ENCODE results near the gene AMTN. TPM values are rescaled to one million over a fixed set of nuclear protein-coding genes. Genes with fewer than 3 reads are reported as not detected.

Gene AMTN
- total and polyA plus RNA-seq, 2 donors (not counting 1 experiment from before 2014, with no cell fraction given) = not detected

DNA sequence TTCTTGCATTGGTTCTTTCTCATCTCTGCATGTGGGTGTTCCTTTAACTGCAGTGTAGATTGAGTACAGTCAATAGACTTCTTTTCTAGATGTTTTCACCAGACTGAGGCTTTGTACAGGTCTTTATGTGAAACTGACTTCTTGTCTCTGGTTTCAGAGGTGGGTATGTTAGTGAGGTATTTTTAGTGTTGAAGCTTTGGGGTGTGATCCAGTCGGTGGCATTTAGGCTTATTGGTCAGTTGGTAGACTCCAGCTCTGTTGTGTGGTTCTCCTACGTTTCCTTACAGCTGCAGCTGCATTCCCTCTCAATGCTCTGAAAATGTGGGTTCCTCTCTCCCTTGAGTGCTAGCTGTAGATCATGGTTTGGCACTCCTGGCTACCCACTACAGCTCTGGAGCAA is 52.4 kb downstream of the AMTN start:
- H3K4me1 ChIP-seq (ENCODE audit: control insufficient read depth, extremely low read depth, insufficient read depth, low read length) = no peaks in the 10 kb centered on the region

DNA sequence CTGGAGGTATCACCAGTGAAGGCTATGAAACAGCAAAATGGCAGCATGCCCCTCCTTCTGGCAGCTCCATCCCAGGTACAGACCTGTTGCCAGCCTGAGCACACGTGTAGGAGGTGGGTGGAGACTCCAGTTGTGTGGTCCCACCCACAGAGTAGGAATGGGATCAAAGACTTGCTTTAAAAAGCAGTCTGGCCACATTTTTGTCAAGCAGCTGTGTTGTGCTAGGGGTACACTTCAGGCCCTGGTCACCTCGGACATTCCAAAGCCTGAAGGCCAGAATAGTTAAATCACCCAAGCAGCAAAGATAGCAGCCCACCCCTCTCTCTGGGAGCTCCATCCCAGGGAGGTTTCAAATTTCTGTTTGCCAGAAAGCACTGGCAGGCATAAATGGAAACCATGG is 53.4 kb downstream of the AMTN start:
- Histone ChIP-seq H2AFZ (ENCODE audit: low read length) (no peak overlapping the region), H3K9me3 (ENCODE audit: control insufficient read depth, insufficient read depth, low read depth, low read length) (no peaks in the 10 kb centered on the region), H4K20me1 (ENCODE audit: control insufficient read depth, extremely low read depth, insufficient read depth, low read length) (no peaks in the 10 kb centered on the region), H3K27ac (ENCODE audit: insufficient read depth, low read length) (no peak overlapping the region), H3K79me2 (ENCODE audit: control insufficient read depth, insufficient read depth, low read length) (no peaks in the 10 kb centered on the region), H3K9ac (ENCODE audit: insufficient read depth, low read length) (no peak overlapping the region), H3K36me3 (ENCODE audit: control insufficient read depth, insufficient read depth, low read length) (no peaks in the 10 kb centered on the region), H3K4me1 (ENCODE audit: control insufficient read depth, extremely low read depth, insufficient read depth, low read length) (no peaks in the 10 kb centered on the region), H3K27me3 (ENCODE audit: control insufficient read depth, insufficient read depth, low read length) (no peaks in the 10 kb centered on the region), H3K4me2 (ENCODE audit: extremely low read depth, insufficient read depth, low read length) (no peak overlapping the region), H3K4me3 (replicated peaks in 1 of 4; ENCODE audit: control extremely low read depth in 1 of 4, insufficient read depth in 1 of 4, low read depth in 3 of 4, low read length in 4 of 4) (no peak overlapping the region)
- TF ChIP-seq, protein P1, sequence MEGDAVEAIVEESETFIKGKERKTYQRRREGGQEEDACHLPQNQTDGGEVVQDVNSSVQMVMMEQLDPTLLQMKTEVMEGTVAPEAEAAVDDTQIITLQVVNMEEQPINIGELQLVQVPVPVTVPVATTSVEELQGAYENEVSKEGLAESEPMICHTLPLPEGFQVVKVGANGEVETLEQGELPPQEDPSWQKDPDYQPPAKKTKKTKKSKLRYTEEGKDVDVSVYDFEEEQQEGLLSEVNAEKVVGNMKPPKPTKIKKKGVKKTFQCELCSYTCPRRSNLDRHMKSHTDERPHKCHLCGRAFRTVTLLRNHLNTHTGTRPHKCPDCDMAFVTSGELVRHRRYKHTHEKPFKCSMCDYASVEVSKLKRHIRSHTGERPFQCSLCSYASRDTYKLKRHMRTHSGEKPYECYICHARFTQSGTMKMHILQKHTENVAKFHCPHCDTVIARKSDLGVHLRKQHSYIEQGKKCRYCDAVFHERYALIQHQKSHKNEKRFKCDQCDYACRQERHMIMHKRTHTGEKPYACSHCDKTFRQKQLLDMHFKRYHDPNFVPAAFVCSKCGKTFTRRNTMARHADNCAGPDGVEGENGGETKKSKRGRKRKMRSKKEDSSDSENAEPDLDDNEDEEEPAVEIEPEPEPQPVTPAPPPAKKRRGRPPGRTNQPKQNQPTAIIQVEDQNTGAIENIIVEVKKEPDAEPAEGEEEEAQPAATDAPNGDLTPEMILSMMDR (conservative IDR thresholded peaks at IDR 0.05 in 1 of 2, IDR thresholded peaks at IDR 0.05 in 1 of 2; ENCODE audit: low read depth in 1 of 2, low read length in 2 of 2) = no peak
- TF ChIP-seq EZH2 (IDR thresholded peaks at IDR 0.05; ENCODE audit: low read length, missing control alignments) = no peak
- no peak for DNase-seq (ENCODE audit: low read depth in 2 of 2)

More for the DNA sequence above, 52.4 kb downstream of the AMTN start:
- no peaks in the 10 kb centered on the region for H3K36me3 ChIP-seq (ENCODE audit: control insufficient read depth, insufficient read depth, low read length)
- H4K20me1 ChIP-seq (ENCODE audit: control insufficient read depth, extremely low read depth, insufficient read depth, low read length) = no peaks in the 10 kb centered on the region
- no peak overlapping the region for H2AFZ ChIP-seq (ENCODE audit: low read length)
- H3K79me2 ChIP-seq (ENCODE audit: control insufficient read depth, insufficient read depth, low read length) = no peaks in the 10 kb centered on the region
- H3K9me3 ChIP-seq (ENCODE audit: control insufficient read depth, insufficient read depth, low read depth, low read length) = no peaks in the 10 kb centered on the region
- H3K4me2 ChIP-seq (ENCODE audit: extremely low read depth, insufficient read depth, low read length) = no peak overlapping the region
- no peak overlapping the region for H3K4me3 ChIP-seq (replicated peaks in 1 of 4; ENCODE audit: control extremely low read depth in 1 of 4, insufficient read depth in 1 of 4, low read depth in 3 of 4, low read length in 4 of 4)
- H3K27me3 ChIP-seq (ENCODE audit: control insufficient read depth, insufficient read depth, low read length) = no peaks in the 10 kb centered on the region
- no peak for TF ChIP-seq EZH2 (IDR thresholded peaks at IDR 0.05; ENCODE audit: low read length, missing control alignments)
- TF ChIP-seq, protein P1 (conservative IDR thresholded peaks at IDR 0.05 in 1 of 2, IDR thresholded peaks at IDR 0.05 in 1 of 2; ENCODE audit: low read depth in 1 of 2, low read length in 2 of 2) = no peak
- no peak overlapping the region for H3K9ac ChIP-seq (ENCODE audit: insufficient read depth, low read length)
- no peak for DNase-seq (ENCODE audit: low read depth in 2 of 2)
- H3K27ac ChIP-seq (ENCODE audit: insufficient read depth, low read length) = no peak overlapping the region

DNA sequence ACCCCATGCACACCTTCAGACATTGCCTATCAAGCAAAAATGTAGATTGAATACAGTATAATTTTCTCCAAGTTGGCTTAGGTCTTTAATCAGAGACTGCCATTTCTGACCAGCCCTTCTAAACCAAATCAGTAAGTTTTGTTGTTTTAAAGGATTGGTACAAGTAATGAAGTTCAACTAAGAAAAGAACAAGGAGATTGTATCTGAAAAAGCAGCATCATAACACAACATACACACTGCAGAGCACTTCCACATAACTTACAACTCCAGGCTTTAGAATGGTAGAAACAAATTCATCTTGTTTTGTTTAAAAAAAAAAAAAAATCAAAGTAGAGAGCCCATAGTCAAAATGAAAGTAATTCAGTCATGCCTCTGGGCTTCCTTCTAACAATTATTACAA is 57.6 kb downstream of the AMTN start:
- Histone ChIP-seq H3K79me2 (ENCODE audit: control insufficient read depth, insufficient read depth, low read length) (no peaks in the 10 kb centered on the region), H3K36me3 (ENCODE audit: control insufficient read depth, insufficient read depth, low read length) (no peaks in the 10 kb centered on the region), H3K4me3 (replicated peaks in 1 of 4; ENCODE audit: control extremely low read depth in 1 of 4, insufficient read depth in 1 of 4, low read depth in 3 of 4, low read length in 4 of 4) (no peak overlapping the region), H3K27me3 (ENCODE audit: control insufficient read depth, insufficient read depth, low read length) (no peaks in the 10 kb centered on the region), H2AFZ (ENCODE audit: low read length) (no peak overlapping the region), H3K9ac (ENCODE audit: insufficient read depth, low read length) (no peak overlapping the region), H3K9me3 (ENCODE audit: control insufficient read depth, insufficient read depth, low read depth, low read length) (no peaks in the 10 kb centered on the region), H3K4me1 (ENCODE audit: control insufficient read depth, extremely low read depth, insufficient read depth, low read length) (no peaks in the 10 kb centered on the region), H4K20me1 (ENCODE audit: control insufficient read depth, extremely low read depth, insufficient read depth, low read length) (no peaks in the 10 kb centered on the region), H3K27ac (ENCODE audit: insufficient read depth, low read length) (no peak overlapping the region), H3K4me2 (ENCODE audit: extremely low read depth, insufficient read depth, low read length) (no peak overlapping the region)
- TF ChIP-seq, protein P1 (conservative IDR thresholded peaks at IDR 0.05 in 1 of 2, IDR thresholded peaks at IDR 0.05 in 1 of 2; ENCODE audit: low read depth in 1 of 2, low read length in 2 of 2) = no peak
- no peak for TF ChIP-seq EZH2 (IDR thresholded peaks at IDR 0.05; ENCODE audit: low read length, missing control alignments)
- DNase-seq (ENCODE audit: low read depth in 2 of 2) = no peak

Measured in fibroblast of lung (primary cell).